Skin of body (tissue), 2 donors: ENCODE data around the gene LRRC15. TPM values are rescaled to one million over a fixed set of nuclear protein-coding genes. Genes with fewer than 3 reads are reported as not detected.

Source experiments
- DNase-seq: peaks from one replicate; lab custom pipeline; 2025; lab: John Stamatoyannopoulos, UW
- total RNA-seq: library from RNA; depleted of rRNA; stranded (reverse); fragments of >200 nt; gene quantifications from one replicate; pipeline ENCODE4 v1.2.3, GENCODE V29; 2014

Gene LRRC15
- total RNA-seq, 1 donor from 2014 or later: 23.6 TPM

DNA sequence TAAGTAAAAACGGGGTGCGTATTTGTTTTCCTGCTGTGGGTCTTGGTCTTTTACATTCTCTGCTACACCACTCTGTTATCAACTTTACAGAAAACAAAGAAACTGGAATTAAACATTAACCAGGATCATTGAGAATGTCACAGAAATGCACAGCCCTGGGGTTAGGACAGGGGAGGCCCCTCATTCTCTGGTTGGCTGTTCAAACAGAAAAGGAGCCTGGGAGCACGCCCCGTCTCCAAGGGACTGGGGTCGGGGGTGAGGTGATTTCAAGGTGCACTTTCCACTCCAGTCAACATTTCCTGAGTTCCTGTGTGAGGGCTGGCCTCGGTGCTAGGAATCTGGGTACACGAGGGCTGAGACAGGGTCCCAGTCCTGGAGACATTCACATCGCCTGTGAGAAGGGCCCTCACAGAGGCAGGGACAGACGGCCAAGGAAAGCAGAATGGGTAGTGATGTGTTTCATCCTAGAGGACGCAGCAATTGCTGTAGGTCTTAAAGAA, 48.7 kb downstream of the LRRC15 start:
- no peak for DNase-seq

DNA sequence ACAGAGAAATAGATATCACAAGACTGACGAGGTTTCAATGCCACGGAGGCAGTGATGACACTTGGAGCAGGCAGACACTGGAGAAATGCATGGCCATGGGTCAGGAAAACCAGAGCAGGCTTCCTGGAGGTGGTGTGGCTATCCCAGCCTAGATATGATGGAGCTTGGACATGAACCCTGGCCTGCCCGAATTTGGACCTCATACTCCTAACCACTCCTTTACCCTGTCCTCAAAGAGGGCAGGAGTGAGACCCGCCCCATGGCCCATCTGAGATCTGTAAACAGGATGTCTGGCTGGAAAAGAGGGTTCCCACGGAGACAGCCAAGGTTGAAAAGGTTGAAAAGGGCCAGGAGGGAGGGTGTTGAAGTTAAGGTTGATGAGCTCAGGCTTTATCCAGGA, 49.4 kb downstream of the LRRC15 start:
- DNase-seq: no peak

DNA sequence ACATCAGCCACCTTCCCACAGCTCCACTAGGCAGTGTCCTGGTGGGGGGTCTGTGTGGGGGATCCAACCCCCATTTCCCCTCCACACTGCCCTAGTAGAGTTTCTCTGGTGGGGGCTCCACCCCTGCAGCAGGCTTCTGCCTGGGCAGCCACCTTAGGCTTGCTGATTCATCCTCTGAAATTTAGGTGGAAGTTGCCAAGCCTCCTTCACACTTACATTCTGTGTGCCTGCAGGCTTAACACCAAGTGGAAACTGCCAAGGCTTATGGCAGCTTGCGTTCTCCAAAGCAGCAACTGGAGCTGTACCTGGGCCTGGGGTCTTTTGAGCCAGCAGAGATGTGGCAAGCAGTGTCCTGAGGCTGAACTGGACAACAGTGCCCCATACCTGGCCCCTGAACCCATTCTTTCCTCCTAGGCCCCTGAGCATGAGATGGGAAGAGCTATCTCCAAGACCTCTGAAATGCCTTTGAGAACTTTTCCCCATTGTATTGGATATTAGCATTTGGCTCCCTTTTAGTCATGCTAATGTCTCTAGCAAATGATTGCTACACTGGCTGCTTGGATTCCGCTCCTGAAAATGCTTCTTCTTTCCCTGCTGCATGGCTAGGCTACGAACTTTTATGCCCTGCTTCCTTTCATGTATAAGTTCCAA, 50.9 kb downstream of the LRRC15 start:
- no peak for DNase-seq

DNA sequence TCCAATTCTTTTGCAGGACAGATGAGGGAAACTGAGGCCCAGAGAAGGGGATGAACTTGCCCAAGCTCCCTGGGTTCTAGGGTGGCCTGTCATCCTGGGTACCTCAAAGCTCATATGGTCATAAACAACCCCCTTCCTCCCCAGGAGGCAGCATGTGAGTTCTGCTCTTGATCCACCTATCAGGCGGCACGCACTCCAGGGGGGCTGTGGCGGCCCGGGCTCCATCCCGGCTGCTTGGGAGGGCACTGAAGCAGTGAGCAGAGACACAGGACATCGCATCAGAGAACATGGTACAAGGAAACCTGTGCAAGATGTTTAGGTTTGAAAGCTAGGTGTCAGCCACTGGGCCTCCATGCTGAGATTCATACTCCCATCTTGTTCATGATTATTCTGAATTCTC, 52.6 kb downstream of the LRRC15 start:
- DNase-seq: no peak

DNA sequence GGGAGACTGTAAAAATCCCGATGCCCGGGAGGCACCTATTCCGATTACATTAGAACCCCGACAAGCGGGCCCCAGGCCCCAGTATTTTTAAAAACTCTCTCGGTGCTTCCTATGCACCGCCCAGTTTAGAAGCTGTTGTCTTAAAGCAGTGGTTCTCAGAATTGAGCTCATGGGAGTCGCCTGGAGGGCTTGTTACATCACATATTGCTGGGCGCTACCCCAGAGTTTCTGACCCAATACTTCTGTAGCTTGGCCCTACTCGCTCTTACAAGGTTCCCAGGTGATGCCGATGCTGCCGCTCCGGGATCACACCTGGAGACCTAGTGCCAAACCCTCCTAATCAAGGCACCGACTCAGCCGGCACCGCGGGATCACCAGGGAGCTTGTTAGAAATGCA, 53.6 kb downstream of the LRRC15 start:
- DNase-seq: no peak

DNA sequence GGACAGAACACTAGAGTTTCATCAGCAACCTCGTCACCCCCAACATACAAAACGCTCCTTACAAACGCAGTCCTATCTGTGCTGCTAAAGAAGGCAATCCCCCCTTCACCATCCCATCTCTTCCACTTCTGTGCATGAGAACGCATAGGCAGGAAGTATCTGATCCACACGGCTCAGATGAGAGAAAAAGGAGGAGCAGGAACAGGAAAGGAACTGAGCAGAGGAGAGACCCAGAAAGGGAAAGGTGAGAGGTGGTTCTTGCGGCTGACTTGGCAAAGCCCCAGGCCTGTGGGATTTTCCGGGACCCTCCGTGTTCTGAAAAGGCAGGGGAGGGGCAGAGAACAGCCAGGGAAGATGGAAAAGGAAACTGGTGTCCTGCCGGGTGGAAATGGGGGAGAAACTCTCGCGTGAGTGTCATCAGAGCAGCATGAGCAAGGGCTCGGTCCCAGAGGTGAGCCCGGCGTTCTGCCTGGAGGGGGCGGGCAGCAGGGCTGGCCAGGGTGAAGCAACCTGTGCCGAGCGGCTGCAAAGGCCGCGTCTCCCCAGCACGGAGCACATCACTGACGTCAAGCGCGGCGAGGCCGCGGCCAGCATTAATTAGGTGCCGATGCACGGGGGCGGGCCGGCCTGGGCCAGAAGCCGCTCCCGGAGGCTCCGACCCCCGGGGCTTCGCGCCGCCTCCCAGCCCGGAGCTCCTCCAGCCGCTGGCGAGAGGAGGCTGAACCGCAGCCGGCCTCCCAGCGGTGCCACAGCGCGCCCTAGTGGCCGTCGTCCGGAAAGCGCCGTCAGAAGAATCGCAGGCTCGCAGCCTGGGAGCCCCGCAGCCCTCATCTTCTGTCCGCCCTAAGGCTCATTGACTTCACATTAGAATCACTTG, 54.2 kb downstream of the LRRC15 start:
- peak; percentile 86 for DNase-seq

DNA sequence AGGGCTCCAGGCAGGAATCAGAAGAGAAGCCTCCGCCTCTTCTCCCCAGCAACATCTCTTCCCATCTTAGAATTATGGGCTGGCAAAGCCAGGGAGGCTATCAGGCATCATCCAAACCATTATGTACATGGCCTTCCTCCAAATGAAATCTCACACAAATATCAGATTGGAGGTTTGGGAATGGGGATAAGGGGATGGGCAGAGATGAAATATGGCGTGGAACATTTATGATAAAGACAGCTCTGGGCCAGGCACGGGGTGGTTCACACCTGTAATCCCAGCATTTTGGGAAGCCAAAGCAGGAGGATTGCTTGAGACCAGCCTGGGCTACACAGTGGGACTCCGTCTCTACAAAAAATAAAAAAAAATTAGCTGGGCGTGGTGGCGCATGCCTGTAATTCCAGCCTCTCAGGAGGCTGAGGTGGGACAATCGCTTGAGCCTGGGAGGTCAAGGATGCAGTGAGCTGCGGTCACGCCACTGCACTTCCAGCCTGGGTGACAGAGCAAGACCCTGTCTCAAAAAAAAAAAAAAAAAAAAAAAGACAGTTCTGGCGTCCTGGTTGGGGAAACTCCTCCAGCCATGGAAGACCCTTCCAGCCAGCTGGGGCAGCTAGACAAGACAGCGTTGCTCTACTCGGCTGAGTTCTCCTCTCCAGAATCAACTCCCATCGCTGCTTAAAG, 55.0 kb downstream of the LRRC15 start:
- DNase-seq: no peak

DNA sequence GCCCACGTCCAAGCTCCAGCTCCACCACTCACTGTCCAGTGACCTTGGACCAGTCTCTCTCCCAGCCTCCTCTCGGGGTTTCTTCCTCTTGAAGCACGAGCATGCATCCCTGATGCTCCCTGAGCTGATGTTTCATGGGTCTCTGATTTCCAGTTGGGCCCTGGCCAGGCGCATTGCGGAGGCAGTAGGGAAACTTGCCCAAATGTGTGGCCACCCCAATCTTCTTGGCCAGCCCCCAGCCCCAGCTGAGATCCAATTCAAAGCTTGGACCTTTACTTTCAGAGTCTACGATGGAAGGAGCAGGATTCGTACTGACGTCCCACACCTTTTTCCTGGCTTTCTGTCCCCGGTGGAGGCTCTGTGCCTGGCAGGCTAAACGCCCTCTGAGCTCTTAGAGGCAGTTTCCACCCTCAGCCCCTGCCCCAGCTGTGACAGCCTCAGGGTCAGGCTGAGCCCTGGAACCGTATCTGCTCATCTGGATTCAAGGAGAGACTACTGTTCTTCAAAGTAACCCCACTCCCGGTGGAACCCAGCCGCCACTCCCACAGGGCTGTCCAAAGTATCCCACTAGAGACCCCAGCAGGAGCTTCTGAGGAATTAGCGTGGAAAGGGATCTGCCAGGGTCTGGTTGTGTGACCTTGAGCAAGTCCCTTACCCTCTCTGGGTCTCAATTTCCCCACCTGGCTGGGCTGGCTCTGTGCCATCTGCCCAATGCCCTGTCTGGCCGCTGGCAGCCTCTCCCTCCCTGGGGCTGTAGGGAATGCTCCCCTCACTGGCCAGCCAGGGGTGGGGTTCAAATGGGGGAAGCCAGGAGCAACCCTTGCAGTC, 55.8 kb downstream of the LRRC15 start:
- DNase-seq: peak; percentile 56

DNA sequence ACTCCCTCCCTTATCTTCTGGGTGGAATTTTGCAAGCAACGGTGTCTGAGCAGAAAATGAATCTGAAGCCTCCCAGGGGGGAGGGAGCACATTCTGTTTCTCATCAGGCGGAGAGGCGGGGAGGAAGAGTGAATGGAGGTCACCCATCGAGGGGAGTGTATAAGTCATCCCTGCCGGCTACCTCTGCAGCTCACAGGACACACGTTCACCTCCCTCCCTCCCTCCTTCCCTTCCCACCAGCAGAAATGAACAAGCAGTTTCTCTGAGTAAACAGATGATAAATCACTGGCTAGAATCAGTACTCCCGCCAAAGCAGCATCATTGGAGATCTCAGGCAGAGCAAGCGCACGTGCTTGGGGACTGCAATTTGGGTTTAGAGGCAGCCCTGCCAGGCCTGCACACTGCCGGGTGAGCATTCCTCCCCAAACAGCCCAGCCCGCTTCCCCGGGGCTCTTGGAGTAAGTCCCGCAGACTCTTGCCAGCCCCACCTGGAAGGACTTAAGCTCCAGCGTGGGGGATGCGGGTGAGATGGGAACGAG, 56.7 kb downstream of the LRRC15 start:
- DNase-seq: peak; percentile 92

DNA sequence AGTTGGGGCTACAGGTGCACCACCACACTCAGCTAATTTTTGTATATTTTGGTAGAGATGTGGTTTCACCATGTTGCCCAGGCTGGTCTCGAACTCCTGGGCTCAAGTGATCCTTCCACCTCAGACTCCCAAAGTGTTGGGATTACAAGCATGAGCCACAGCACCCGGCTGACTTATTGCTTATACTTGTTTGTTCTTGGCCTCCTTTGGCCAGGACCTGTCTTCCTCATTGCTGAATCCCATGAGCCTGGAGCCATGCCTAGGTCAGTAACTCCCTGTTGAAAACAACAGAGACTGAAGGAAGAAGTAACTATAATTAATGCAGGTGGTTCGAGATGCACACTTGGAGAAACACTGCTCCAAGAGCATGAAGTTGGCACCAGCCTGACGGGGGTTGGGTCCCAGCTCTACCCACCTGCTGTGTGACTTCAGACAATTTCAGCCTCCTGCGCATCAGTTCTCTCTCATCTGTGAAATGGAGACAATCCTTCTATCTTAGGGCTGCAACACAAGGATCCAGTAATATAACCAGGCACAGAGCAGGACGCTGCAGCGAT, 57.3 kb downstream of the LRRC15 start:
- no peak for DNase-seq

DNA sequence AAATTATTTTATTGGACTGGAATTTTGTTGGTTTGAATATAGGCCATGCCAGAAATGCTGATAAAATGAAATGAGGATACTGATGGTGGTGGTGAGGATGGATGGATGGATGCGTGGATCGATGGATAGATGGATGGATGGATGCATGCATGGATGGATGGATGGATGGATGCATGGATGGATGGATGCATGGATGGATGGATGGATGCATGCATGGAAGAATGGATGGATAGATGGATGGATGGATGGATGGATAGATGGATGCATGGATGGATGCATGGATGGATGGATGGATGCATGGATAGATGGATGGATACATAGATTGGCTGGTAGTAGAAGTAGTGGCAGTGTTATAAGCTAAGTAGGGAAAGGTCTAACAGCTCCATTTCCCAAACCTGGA, 58.5 kb downstream of the LRRC15 start:
- DNase-seq: no peak

DNA sequence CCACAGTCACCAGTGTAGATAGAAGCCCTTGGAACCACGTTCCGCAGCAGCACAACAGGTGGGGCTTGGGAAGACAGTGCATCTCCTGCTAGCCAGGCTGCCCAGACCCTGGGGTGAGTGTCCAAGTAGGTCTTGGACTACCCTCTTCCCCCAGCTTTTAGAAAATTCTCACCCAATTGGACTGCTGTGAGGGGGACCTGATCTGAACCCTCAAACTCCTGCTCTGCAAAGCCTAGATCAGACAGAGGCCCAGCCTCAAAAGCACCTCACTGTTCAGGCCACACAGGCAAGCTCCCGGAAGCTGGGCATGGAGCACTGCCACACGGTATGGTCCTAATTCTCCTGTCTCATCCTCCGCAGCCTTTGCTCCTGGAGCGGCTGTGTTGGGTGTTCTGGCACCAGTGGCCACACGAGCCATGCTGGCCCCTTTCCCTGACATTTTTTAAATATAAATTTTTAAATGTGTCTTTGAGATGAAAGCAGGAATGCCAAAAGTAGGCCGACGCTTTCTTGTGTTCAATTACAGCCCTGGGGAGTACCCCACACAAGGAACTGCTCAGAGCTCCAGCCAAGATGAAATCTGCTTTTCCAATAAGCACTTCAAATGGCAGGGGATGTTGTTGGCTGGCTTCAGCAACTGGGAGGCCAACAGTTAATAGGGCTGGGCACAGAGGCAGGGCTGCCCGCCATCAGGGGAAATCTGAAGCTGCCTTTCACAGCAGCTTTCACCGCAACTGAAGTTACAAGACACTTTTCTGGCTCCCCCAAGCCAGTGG, 59.3 kb downstream of the LRRC15 start:
- DNase-seq: peak; percentile 28

DNA sequence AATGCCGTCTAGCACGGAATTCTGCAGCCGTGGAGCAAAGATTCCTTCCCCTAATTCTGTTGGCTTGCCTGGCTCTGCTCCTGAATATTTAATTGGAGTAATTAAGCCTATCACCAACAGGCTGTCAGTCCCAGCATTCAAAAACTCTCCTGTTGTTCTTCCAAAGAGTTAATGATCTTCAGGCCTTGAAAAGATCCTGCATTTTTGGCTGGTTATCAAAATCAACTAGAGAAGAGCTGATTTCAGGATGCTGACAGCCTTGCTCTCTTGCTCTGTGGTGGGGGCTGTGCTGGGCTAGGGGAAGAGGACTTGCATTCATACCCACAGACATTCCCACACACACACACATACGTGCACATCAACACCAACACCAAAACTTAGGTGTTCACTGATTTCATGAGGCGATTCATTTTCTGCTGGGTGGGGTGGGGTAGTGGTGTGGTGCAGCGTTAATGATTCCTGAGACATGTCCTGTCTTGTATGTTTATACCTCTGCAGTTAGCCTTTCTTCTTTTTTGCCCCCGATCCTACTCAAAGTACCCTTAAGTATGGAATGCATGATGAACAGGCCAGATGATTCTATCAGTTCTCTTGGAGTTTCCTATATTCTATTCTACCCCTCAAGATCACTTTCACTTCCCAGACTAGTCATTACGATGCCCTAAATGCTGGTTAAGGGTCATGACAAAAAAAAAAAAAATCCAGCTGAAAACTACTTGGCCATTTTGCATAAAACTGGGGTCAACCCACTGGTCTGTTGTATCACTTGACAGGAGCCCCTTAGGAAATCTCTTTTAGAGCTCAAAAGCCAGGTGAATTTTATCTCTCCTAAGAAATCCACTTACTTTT, 60.7 kb downstream of the LRRC15 start:
- DNase-seq: no peak

DNA sequence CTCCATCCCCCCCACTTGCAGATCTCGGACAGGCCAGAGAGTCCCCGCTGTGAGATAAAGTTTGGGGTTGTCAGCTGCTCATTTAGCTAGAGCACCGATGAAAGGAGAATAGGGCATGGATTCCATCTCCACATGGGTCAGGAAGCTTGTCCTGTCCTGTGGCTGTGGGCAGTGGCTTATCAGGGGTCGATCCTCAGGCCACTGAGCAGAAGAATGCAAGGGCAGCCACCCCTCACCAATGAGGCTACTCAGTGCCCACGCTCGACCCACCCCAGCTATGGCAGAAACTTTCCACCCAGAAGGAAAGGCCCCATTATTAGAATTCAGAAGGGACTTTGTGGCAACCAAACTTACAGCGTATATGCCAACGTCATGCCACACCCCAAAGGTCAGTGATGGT, 61.7 kb downstream of the LRRC15 start:
- no peak for DNase-seq

DNA sequence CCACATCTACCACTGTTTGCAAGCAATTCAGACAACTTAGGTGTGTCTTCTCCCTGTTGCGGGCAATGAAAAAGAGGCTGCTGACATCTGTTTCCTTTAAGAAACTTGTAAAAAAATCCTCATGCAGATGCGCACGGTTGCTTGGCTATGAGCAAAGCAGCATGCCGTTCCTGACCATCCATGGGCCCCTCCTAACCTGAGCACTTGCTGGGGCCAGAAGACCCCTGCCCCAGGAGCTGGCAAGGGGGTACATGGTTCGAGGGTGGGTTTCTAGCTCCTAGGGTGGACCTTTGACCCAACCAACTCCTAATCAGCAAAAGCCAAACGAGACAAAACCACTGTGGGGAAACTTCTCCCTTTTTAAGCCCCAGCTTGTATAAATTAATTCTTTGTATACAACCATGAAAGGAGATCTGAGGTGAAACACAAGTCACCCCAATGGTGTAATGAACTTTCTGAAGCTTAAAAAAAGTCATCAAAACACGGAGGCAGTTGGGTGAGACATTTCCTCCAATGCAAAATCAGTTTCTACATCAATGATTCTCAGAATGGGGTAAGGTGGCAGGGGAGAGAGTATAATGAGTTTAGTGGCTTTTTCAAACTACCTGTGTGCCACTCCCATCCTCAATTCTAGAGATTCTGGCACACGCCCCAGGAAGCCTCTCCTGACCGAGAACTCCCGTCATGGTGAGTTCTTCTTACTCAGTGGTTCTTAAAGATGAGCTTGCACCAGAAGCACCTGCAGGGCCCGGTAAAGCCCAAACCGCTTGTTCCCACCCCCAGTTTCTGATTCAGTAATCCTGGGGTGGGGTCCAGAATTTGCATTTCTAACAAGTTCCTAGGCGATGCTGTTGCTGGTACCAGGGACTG, 62.5 kb downstream of the LRRC15 start:
- no peak for DNase-seq

DNA sequence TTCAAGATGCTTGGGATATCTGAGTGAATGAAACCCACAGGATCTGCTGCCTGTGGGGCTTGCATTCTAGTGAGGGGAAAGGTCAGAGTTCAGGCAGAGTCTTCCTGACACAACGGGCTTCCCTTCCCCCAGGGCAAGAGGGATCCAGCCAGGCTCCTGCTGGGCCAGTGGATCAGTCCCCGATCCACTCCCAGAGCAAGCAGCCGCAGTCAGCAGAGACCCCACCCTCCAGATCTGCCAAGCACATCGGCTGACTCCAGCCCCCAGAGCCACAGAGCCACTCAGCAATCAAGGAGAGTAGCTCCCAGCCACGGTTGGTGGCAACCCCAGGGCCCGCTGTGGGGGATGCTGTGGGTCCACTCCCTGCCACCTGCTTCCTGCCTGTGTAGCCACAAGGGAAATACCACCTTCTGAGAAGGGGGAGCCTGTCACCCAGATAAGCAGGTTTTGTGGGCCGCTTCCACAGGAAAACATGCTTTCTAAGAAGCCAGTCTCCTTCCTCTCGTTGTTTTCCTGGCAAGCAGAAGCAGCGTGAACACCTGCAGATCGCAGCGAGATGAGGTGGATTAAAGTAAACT, 63.3 kb downstream of the LRRC15 start:
- no peak for DNase-seq

DNA sequence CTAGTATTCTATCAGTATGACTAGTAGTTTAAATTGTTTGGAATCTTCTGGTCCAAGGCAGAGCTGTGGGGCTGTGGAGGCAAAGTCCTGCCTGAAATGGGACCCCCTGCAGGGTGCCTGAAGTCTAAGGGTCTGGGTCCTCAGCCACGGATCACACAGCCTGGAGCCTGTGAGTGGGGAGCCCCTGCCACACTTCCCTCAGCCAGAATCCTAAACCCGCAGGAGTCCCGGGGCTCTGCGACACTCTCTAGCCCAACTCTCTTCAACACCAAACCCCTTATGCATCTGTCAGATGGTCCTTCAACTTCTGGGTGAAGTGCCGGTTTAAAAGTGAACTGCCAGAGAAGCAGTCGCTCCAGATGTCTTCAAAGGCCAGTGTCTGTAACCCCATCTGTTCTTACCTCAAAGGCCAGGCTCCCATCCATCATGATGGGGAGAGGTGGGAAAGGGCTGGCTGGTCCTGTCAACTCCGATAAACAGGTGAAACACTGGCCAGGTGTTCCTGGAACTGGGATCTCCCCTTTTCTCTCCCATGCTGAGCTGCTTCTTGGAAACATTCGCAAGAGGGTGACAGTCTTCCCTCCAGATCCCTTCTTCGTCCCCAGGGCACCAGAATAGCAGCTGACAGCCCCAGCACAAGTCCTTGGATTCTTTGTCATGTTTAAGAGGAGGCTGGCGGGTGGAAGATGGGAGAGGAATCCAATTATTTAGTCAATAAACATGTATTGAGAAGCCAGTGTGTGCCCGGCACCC, 64.0 kb downstream of the LRRC15 start:
- no peak for DNase-seq
